ENCODE results near the gene NRP2. TPM values are rescaled to one million over a fixed set of nuclear protein-coding genes. Genes with fewer than 3 reads are reported as not detected.

NRP2 gene
- total RNA-seq, 4 donors from 2014 or later, result 41.1 to 119 (median 52.4) TPM

GRCh38 chr2:205708231-205708631, 25.9 kb downstream of the NRP2 start:
- no peak for ATAC-seq (ENCODE audit: low FRiP score)
- no peak for TF ChIP-seq CTCF (IDR thresholded peaks at IDR 0.05)
- no peak for DNase-seq (ENCODE audit: low spot score)

GRCh38 chr2:205709319-205709718, 27.0 kb downstream of the NRP2 start:
- TF ChIP-seq CTCF (IDR thresholded peaks at IDR 0.05), result no peak
- no peak for DNase-seq (ENCODE audit: low spot score)
- no peak for ATAC-seq (ENCODE audit: low FRiP score)

GRCh38 chr2:205712508-205712907, 30.2 kb downstream of the NRP2 start:
- no peak for TF ChIP-seq CTCF (IDR thresholded peaks at IDR 0.05)
- ATAC-seq (ENCODE audit: low FRiP score) (no peak), DNase-seq (ENCODE audit: low spot score) (no peak)

- no peak for TF ChIP-seq CTCF (IDR thresholded peaks at IDR 0.05)
- ATAC-seq (ENCODE audit: low FRiP score) (no peak), DNase-seq (ENCODE audit: low spot score) (no peak)
Observed at GRCh38 chr2:205713086-205713485, 30.8 kb downstream of the NRP2 start.

GRCh38 chr2:205714058-205714776, 31.9 kb downstream of the NRP2 start:
- no peak for TF ChIP-seq CTCF (IDR thresholded peaks at IDR 0.05)
- DNase-seq (ENCODE audit: low spot score) (no peak), ATAC-seq (ENCODE audit: low FRiP score) (peak; percentile 30)

GRCh38 chr2:205714789-205715720, 32.8 kb downstream of the NRP2 start:
- TF ChIP-seq CTCF (IDR thresholded peaks at IDR 0.05), result no peak
- DNase-seq (ENCODE audit: low spot score) (no peak), ATAC-seq (ENCODE audit: low FRiP score) (no peak)

All from omental fat pad (tissue), 4 donors.